ENCODE results near the gene CTSV. TPM values are rescaled to one million over a fixed set of nuclear protein-coding genes. Genes with fewer than 3 reads are reported as not detected.
"Not testable (repeated sequence)": the region's sequence is repeated elsewhere in the genome, so short reads cannot be mapped to it uniquely, and the experiment has no call there.

CTSV gene
- polyA plus RNA-seq, 1 donor: 32.0 TPM

GRCh38 chr9:97046228-97046627, 7.3 kb upstream of the CTSV start:
- no peak for DNase-seq

GRCh38 chr9:97045300-97045699, 6.4 kb upstream of the CTSV start:
- DNase-seq: no peak

GRCh38 chr9:97041898-97042297, 3.0 kb upstream of the CTSV start:
- no peak for DNase-seq

GRCh38 chr9:97039514-97039860, 545 bp upstream of the CTSV start:
- no peak for DNase-seq

GRCh38 chr9:97023505-97023904, 15.4 kb downstream of the CTSV start:
- DNase-seq: not testable (repeated sequence)

GRCh38 chr9:97013151-97014132, 25.5 kb downstream of the CTSV start:
- DNase-seq: peak; percentile 65

- not testable (repeated sequence) for DNase-seq
Observed at GRCh38 chr9:97012617-97013016, 26.3 kb downstream of the CTSV start.

GRCh38 chr9:97002195-97002594, 36.7 kb downstream of the CTSV start:
- DNase-seq: not testable (repeated sequence)

- DNase-seq: not testable (repeated sequence)
Observed at GRCh38 chr9:97001338-97001737, 37.6 kb downstream of the CTSV start.

GRCh38 chr9:97000139-97000787, 38.7 kb downstream of the CTSV start:
- not testable (repeated sequence) for DNase-seq

- DNase-seq: not testable (repeated sequence)
Observed at GRCh38 chr9:96999733-97000132, 39.2 kb downstream of the CTSV start.

GRCh38 chr9:96997009-96997701, 41.8 kb downstream of the CTSV start:
- DNase-seq: not testable (repeated sequence)

GRCh38 chr9:96994531-96995016, 44.4 kb downstream of the CTSV start:
- not testable (repeated sequence) for DNase-seq

- DNase-seq: not testable (repeated sequence)
Observed at GRCh38 chr9:96992303-96992702, 46.6 kb downstream of the CTSV start.

- not testable (repeated sequence) for DNase-seq
Observed at GRCh38 chr9:96989747-96990318, 49.1 kb downstream of the CTSV start.

GRCh38 chr9:96984887-96985286, 54.1 kb downstream of the CTSV start:
- DNase-seq: not testable (repeated sequence)

- not testable (repeated sequence) for DNase-seq
Observed at GRCh38 chr9:96984139-96984538, 54.8 kb downstream of the CTSV start.

- not testable (repeated sequence) for DNase-seq
Observed at GRCh38 chr9:96983496-96984122, 55.3 kb downstream of the CTSV start.
